GM12878 (cell line): Measurements from ENCODE around the gene LBR. TPM values are rescaled to one million over a fixed set of nuclear protein-coding genes. Genes with fewer than 3 reads are reported as not detected.
A peak's percentile ranks its signal among the peaks of the same experiment; 100 is the strongest.

Source experiments
- ATF3 ChIP-seq: IDR thresholded peaks from 2 replicates; pipeline ENCODE4 v1.6.1; 2011; ENCODE audit warnings: low read depth, mild to moderate bottlenecking, low read length, moderate library complexity, borderline replicate concordance; ENCODE audit errors: extremely low read depth
- BHLHE40 ChIP-seq, 2 experiments: fragments of 450-650 bp in 1 of 2; IDR thresholded peaks; 2 replicates each; pipeline ENCODE4 v1.6.1; 2011 to 2017; ENCODE audit warnings: low read depth in 2 of 2, borderline replicate concordance in 1 of 2, improper control_type of control experiment in 1 of 2, low read length in 1 of 2, mild to moderate bottlenecking in 1 of 2
- DPF2 ChIP-seq: fragments of 450-650 bp; IDR thresholded peaks from 2 replicates; pipeline ENCODE4 v1.6.1; 2017; ENCODE audit warnings: mild to moderate bottlenecking
- GABPA ChIP-seq: IDR thresholded peaks from 2 replicates; pipeline ENCODE4 v1.6.1; 2014; ENCODE audit warnings: antibody characterized with exemption, low read depth, mild to moderate bottlenecking, inconsistent platforms
- HDAC6 ChIP-seq: fragments of 200-600 bp; sonication (generic); IDR thresholded peaks from one replicate; pipeline ENCODE4 v1.8.0; 2017; ENCODE audit warnings: antibody characterized with exemption; ENCODE audit not compliant: unreplicated experiment
- MLLT1 ChIP-seq: fragments of 450-650 bp; IDR thresholded peaks from 2 replicates; pipeline ENCODE4 v1.6.1; 2016; ENCODE audit warnings: mild to moderate bottlenecking
- MTA2 ChIP-seq: fragments of 450-650 bp; IDR thresholded peaks from 2 replicates; pipeline ENCODE4 v1.6.1; 2016; ENCODE audit warnings: low read depth, mild to moderate bottlenecking, moderate library complexity
- NR2C2 ChIP-seq: IDR thresholded peaks from 2 replicates; pipeline ENCODE4 v1.6.1; 2011; ENCODE audit warnings: borderline replicate concordance, low read depth; ENCODE audit not compliant: control insufficient read depth, insufficient read length
- PAX5 ChIP-seq: IDR thresholded peaks from 2 replicates; pipeline ENCODE4 v1.6.1; 2011; ENCODE audit warnings: low read depth, low read length, borderline replicate concordance
- POU2F2 ChIP-seq: IDR thresholded peaks from 3 replicates; pipeline ENCODE4 v1.6.1; 2011; ENCODE audit warnings: low read depth, mild to moderate bottlenecking, low read length, borderline replicate concordance
- PRDM15 ChIP-seq: fragments of 450-650 bp; formaldehyde crosslinking; IDR thresholded peaks from 2 replicates; pipeline ENCODE4 v1.4.0; 2020; ENCODE audit warnings: mild to moderate bottlenecking, moderate library complexity
- RCOR1 ChIP-seq: conservative IDR thresholded peaks from 2 replicates; pipeline ENCODE4 v1.6.1; 2012; ENCODE audit warnings: low read depth, low read length, improper control_type of control experiment
- RELA ChIP-seq: fragments of 450-650 bp; IDR thresholded peaks from 2 replicates; pipeline ENCODE4 v1.8.0; 2014; ENCODE audit warnings: borderline replicate concordance; ENCODE audit not compliant: partially characterized antibody
- SMARCA5 ChIP-seq: fragments of 450-650 bp; IDR thresholded peaks from 2 replicates; pipeline ENCODE4 v1.6.1; 2017; ENCODE audit warnings: mild to moderate bottlenecking
- SPI1 ChIP-seq: IDR thresholded peaks from 2 replicates; pipeline ENCODE4 v1.6.1; 2011; ENCODE audit warnings: low read depth, mild to moderate bottlenecking, low read length, moderate library complexity, borderline replicate concordance; ENCODE audit not compliant: insufficient read depth
- SRF ChIP-seq, 2 experiments: IDR thresholded peaks; 2 replicates each; pipeline ENCODE4 v1.6.1; 2011; ENCODE audit warnings: low read depth in 2 of 2, low read length in 2 of 2, mild to moderate bottlenecking in 1 of 2, moderate library complexity in 1 of 2
- TARDBP ChIP-seq: IDR thresholded peaks from 2 replicates; pipeline ENCODE4 v1.6.1; 2016; ENCODE audit warnings: borderline replicate concordance
- polyA plus RNA-seq, 11 experiments: library from polyadenylated mRNA; depleted of rRNA in 4 of 11; unstranded in 6 of 11; stranded (reverse) in 5 of 11; fragments of >200 nt; fragmentation: Nextera tagmentation in 4 of 11; fragmentation: Illumina TruSeq in 1 of 11; extraction: Ambion mirVana in 4 of 11; extraction: Trizol in 1 of 11; gene quantifications; 1 replicate in 1 of 11; 2 replicates in 10 of 11; pipeline versions ENCODE4 v1.2.1 to v1.2.3, GENCODE V29; 2011 to 2016; ENCODE audit warnings: inconsistent platforms in 2 of 11, missing spikeins in 2 of 11, low read depth in 1 of 11
- total RNA-seq, 4 experiments: library from RNA; depleted of rRNA in 3 of 4; stranded (reverse); fragments of >200 nt in 3 of 4; fragmentation: Illumina TruSeq in 1 of 4; extraction: Trizol in 1 of 4; gene quantifications; 2 replicates each; pipeline versions ENCODE4 v1.2.1 to v1.2.3, GENCODE V29; 2013 to 2021
- TF ChIP-seq, protein P1 (sequence below): fragments of 450-650 bp; IDR thresholded peaks from 2 replicates; pipeline ENCODE4 v1.6.1; 2017; ENCODE audit warnings: low read depth, mild to moderate bottlenecking, moderate library complexity

Gene LBR
- total and polyA plus RNA-seq, 10 of the 15 experiments (the other 5 are each of a cell fraction or from before 2014, with no cell fraction given) = 81.8 to 178 (median 114) TPM

DNA sequence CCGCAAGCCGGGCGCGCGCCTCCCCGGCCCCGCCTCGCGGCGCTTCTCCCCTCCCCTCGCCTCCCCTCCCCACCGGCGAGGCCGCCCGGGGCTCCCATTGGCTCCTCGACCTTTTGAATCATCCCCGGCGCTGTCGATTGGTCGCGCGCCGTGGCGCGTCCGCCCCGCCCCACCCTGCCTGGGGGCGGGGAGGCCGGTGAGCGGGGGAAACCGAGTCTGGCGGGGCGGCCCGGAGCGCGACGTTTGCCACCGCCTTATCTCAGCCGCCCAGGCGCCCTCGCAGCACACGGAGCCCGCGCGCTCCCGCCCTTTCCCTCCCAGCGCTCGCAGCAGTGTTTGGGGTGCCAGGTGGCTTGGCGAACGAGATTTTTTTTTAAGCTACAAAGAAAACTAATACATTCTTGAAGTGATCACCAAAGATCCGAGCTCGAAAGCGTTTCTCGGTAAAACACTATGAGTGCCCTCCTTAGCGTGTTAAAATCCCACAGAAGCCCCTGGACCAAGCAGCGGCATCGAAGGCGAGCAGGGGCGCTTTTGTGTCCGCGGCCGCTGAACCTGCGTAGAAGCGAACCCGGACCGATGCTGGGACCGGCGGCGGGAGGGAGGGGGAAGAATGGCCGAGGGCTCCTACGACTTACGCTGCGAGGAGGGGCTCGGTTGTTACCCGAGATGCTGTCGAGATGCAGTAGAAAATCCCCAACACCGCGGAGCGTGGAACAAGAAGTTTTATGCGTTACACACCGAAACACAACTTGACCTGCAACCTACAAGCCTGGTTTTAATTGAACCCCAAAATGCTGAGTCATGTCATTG lies 436 bp upstream of the LBR start (continued):
- TF ChIP-seq SMARCA5 (no peak), GABPA (no peak), ATF3 (no peak), PAX5 (no peak), RCOR1 (no peak), SRF (IDR thresholded peaks at IDR 0.05; ENCODE audit: low read depth in 2 of 2, low read length in 2 of 2) (0 out of 4 replicates have a peak, but pooled peaks of 1 of the 2 experiments have one; percentile 24), PRDM15 (CRISPR knock-in tag) (no peak), RELA (no peak), TARDBP (no peak), HDAC6 (no peak), POU2F2 (0 out of 3 replicates have a peak, but pooled peaks have one; percentile 15), SPI1 (no peak), NR2C2 (no peak), DPF2 (0 out of 2 replicates have a peak, but pooled peaks have one; percentile 31), BHLHE40 (IDR thresholded peaks at IDR 0.05; ENCODE audit: borderline replicate concordance in 1 of 2, low read depth in 2 of 2, low read length in 1 of 2) (peak in 1 of 2 experiments; percentile 40; a peak in 1 of 4 replicates), MTA2 (0 out of 2 replicates have a peak, but pooled peaks have one; percentile 40), MLLT1 (peak; percentile 51)
- TF ChIP-seq, protein P1, sequence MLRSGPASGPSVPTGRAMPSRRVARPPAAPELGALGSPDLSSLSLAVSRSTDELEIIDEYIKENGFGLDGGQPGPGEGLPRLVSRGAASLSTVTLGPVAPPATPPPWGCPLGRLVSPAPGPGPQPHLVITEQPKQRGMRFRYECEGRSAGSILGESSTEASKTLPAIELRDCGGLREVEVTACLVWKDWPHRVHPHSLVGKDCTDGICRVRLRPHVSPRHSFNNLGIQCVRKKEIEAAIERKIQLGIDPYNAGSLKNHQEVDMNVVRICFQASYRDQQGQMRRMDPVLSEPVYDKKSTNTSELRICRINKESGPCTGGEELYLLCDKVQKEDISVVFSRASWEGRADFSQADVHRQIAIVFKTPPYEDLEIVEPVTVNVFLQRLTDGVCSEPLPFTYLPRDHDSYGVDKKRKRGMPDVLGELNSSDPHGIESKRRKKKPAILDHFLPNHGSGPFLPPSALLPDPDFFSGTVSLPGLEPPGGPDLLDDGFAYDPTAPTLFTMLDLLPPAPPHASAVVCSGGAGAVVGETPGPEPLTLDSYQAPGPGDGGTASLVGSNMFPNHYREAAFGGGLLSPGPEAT = peak; percentile 44; the same call in 1 of the 2 replicates
